ENCODE results near the gene PPP2R5B. TPM values are rescaled to one million over a fixed set of nuclear protein-coding genes. Genes with fewer than 3 reads are reported as not detected.

The PPP2R5B gene
- total and polyA plus RNA-seq, 9 of the 15 experiments (the other 6 are each of a cell fraction or from before 2014, with no cell fraction given) = 0.10 to 7.8 (median 3.3) TPM

DNA sequence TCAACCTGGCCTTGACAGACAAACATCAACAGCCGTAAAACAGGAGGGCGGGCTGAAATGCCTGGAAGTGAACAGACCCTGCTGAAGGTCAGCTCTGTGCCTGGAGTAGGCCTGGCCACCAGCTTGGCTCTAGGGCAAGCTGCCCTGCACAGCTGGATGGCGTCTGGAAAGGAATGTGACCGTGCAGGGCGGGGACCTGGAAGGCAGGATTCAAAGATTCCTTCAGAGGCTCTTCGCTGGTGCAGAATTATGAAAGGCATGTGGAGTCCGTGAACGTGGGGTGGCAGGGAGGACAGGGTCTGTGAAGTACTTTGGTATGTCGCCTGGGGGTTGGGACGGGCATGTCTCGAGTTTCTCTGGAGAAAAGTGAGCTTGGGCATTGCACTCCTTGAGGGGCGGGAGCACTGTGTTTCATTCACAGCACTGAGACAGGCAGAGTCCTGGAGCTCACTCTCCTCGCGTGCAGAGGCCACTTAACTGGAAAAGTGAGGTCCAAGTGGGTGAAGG, 47.6 kb upstream of the PPP2R5B start:
- DNase-seq (ENCODE audit: extremely low read depth in 1 of 4, low spot score in 3 of 4) (no peak), ATAC-seq (no peak), FAIRE-seq (no peak)
- intact Hi-C loops (cut with micrococcal nuclease) = no loop called here
- H3K4me2 ChIP-seq (ENCODE audit: insufficient read depth, low read length) = peak overlapping the region; percentile 95
- H3K27me3 ChIP-seq (ENCODE audit: control insufficient read depth in 2 of 2, insufficient read depth in 2 of 2, low read length in 2 of 2) = no peaks in the 10 kb centered on the region; a peak in 1 of 5 replicates
- TF ChIP-seq EP300 (IDR thresholded peaks at IDR 0.05; ENCODE audit: low read length) (no peak), CHD1 (IDR thresholded peaks at IDR 0.05; ENCODE audit: low read length) (peak; percentile 11), HDAC1 (IDR thresholded peaks at IDR 0.05) (0 out of 4 replicates have a peak, but pooled peaks of 1 of the 2 experiments have one; percentile 15), NCOA1 (IDR thresholded peaks at IDR 0.05; ENCODE audit: low read depth) (no peak)
- no peak overlapping the region; the same call in 2 of the 3 replicates for H3K27ac ChIP-seq (ENCODE audit: extremely low read depth, low read depth, low read length)
- no peaks in the 10 kb centered on the region for H3K9me1 ChIP-seq (ENCODE audit: control insufficient read depth, insufficient read depth, low read length)
- peak overlapping the region; percentile 71 for H3K4me3 ChIP-seq
- no peaks in the 10 kb centered on the region for H3K9me3 ChIP-seq (replicated peaks; ENCODE audit: control insufficient read depth, insufficient read depth, low read depth, low read length)
- in situ Hi-C loops (cut with MboI) = no loop called here
- peaks cover 33% of the 10 kb centered on the region; the same call in 2 of the 3 replicates for H3K36me3 ChIP-seq (ENCODE audit: control insufficient read depth, insufficient read depth, low read length)
- H4K20me1 ChIP-seq (replicated peaks; ENCODE audit: control insufficient read depth, insufficient read depth, low read length) = peaks cover 14% of the 10 kb centered on the region; the same call in 1 of the 2 replicates
- H3K79me2 ChIP-seq (ENCODE audit: control insufficient read depth, insufficient read depth, low read length) = peaks cover 60% of the 10 kb centered on the region
- WGBS (ENCODE audit: insufficient coverage, low coverage, missing lambda C conversion rate) = 38% methylated on average over 14 of the region's 14 CpGs
- H3K4me1 ChIP-seq (replicated peaks in 1 of 2; ENCODE audit: control insufficient read depth in 2 of 2, insufficient read depth in 2 of 2, low read length in 2 of 2) = peaks cover 27 to 60% of the 10 kb centered on the region in 2 experiments
- H2AFZ ChIP-seq (ENCODE audit: low read depth, low read length) = no peak overlapping the region
- BruUV-seq (replicated peaks) = TSS peak; percentile 44
- ChIA-PET CTCF (ENCODE audit: low intra/inter-chr PET ratio) (no interaction called here), POLR2A (interaction anchor here (0.5 to 9.0 kb wide), 11 partner anchors 12 to 600 kb away, joined by 3 to 109 read pairs (median 4); no protein-coding TSS in a partner anchor)
- peak overlapping the region; percentile 70 to 99; a peak in 3 of 4 replicates for H3K9ac ChIP-seq (ENCODE audit: insufficient read depth in 1 of 2, low read depth in 2 of 2, low read length in 2 of 2)
